ENCODE results near the gene HUNK.

The HUNK gene

DNA sequence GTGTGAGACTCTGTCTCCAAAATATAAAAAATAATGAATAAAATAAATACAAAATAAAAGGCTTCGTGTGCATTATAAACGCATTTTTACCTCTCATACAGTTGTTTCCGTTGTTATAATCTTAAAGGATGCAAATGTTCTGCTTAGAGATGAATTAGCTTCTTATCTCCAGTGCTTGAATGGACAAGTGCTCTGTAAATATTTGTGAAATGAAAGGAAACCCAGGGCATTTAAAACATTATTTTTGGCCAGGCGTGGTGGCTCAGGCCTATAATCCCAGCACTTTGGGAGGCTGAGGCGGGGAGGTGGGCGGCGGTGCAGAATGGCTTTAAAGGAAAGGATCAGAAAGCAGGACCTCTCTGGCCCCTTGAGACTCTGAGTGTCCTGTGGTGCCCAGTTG, 94.5 kb downstream of the HUNK start:
- no peak for DNase-seq

DNA sequence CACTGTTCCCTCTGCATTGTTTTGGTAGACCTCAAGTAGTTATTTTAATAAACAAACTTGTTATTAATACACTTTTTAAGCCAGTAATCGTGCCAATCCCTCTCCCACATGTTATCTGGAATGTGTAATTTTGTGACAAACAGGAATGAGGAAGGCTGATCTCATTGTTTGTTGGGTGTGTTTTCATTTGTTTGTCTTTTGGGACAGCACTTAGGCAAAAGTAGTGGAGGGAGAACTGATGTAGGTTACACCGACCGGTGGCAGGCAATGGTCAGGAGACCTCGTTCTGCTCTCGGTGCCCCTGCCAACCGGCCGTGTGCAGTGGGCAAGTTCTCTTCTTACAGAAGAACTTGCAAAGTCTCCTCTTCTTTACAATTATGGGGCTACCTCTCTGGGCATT, 99.8 kb downstream of the HUNK start:
- DNase-seq = no peak

DNA sequence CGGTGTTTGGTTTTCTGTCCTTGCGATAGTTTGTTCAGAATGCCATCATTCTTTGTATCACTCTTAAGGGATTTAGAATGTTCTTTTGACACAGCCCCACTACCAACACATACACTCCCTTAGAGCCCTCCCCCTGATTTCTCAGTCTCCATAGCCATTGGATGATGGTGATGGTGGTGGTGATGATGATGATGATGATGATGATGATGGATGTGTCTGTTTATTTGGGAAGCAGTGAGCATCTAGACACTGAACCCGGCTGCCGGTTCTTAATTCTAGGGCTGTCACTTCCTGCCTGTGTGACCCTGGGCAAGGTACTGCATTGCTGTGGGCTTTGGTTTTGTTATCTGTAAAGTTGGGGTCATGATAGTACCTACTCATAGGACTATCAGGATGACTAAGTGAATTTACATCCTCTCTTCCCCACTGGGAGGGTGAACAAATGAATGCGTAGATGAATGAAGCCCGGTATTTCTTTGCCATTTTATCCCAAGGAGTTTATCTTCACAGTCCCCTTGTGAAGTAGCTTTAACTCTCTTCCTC, 100.7 kb downstream of the HUNK start:
- DNase-seq = no peak

DNA sequence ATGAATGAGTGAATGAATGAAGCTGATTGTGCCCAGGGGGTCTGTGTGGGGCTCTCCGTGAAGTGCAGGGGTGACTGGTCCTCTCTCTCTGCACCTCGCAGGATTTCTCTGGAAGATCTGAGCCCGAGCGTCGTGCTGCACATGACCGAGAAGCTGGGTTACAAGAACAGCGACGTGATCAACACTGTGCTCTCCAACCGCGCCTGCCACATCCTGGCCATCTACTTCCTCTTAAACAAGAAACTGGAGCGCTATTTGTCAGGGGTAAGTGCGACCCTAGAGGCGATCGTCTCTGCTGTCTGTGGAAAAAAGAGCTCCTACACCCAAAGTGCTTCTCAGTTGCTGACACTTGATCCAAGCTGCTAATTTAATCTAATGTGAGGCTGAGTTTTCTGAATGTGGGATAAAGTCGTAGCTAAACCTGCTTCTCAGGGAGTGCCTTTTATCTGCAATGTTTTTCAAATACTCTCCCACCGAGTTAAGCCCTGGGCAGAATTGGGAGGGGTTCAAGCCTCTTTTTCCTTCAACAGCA, 101.7 kb downstream of the HUNK start:
- DNase-seq = no peak

DNA sequence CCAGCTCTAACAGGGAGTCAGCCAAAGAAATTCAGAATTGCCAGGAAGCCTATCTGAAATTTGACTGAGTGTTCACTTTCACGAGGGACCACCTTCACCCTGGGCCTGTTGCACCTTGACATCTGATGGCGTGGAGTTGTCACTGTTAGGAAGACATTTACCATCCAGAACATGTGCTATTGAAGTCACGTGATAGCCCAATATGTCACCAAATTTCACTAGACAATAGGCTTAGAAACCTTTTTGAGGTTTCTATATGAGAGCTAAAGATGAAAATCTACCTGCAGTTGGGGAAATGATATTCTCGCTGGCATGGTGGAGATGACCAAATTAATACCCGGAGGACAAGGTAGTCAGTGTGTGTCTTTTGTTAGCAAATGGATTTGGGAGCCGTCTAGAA, 102.7 kb downstream of the HUNK start:
- DNase-seq = no peak

DNA sequence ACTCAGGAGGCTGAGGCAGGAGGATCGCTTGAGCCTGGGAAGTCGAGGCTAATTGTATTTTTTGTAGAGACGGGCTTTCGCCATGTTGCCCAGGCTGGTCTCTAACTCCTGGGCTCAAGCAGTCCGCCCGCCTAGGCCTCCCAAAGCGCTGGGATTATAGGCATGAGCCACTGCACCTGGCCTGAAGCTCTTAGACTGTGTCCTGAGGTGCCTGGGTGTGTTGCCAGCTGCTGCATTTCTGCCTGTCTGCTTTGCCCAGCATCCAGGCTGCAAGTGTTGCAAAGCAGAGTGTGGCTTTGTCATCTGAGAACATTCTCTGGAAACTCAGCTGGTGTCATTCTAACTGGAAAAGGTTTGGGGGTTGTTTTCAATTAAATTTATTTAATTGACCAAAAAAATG, 105.0 kb downstream of the HUNK start:
- DNase-seq = no peak

DNA sequence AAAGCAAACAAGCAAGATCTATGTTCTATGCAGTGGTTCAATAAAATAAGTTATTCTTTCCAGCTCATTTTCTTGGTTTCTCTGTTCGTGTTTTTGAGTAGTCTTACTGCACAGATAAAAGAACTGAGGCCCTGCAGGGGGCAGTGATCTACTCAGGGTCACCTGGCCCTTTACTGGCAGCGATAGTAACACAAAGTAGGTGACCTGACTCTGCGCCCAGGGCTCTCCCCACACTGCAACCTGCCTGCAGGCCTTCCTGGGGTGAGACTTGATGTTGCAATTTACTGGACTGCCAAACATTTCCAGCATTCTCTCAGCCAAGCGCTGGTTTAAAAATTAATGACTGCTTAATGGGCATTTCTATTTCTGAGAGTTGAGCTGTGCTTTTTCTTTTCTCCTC, 110.3 kb downstream of the HUNK start:
- no peak for DNase-seq

DNA sequence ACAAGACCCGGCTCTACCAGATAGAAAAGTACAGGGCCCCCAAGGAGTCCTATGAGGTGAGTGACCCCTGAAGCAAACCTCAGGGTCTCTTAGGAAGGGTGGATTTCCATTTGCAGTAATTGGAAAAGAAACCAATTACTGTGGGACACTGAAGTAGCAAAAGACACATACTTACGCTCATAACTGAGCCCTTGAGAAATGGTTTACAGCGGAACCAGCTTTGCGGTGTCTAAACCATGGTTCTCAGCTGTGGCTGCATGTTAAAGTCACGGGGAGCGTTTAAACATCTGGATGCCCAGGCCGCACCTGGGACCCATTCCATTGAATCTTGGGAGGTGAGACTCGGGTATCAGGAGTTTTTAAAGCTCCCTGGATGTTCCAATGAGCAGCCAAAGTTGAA, 110.7 kb downstream of the HUNK start:
- no peak for DNase-seq

DNA sequence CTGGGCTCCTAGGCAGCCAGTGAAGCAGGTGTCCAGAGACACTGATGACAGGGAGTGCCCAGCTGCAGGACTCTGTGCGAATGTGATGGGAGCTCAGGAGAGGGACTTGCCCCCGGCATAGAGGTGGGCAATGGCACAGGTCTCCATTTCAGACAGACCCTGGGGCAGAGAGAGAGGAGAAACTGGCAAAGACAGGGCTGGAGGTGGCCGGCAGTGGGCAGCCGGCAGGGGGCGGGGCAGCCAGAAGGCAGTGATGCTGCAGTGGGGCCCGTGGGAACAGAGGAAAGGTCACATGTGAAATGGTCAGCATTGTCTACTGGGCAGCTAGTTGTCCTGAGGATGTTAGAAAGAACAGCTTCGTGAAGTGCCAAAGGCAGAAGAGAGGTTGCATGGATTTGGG, 112.6 kb downstream of the HUNK start:
- no peak for DNase-seq

DNA sequence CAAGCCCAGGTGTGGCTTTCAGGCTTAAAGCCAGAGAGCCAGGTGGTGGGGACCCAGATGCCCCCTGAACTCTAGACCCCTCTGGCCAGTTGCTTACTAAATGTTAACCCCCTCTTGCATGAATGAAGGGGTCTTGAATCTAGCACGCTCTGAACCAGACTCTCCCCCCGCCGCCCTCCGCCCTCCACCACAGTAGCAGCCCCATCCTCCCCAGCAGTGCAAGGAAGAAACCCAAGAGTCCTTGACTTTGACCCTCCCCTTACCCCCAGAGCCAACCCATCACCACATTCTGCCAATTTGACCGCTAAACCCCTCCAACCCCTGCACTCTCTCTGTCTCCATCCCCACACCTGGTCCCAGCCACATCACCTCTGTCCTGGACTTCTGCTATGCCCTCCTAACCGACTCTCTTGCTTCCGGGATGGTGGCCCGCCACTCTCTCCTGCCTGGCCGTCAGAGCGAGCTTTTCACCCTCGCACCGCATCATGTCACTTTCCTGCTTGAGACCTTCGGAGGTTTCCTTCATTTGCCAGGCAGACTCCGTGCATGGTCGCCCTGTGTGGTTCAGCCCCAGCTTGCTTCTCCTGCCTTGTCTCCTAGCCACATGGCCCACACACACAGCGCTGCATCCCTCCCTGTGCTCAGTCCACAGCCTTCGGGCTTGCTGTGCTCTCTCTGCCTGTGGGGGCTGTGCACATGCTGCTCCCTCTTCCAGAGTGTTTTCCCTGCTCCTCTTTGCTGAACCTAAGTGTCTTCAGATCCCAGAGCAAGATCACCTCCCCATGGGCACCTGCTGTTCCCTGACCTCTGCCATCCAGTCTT, 113.4 kb downstream of the HUNK start:
- DNase-seq = no peak

DNA sequence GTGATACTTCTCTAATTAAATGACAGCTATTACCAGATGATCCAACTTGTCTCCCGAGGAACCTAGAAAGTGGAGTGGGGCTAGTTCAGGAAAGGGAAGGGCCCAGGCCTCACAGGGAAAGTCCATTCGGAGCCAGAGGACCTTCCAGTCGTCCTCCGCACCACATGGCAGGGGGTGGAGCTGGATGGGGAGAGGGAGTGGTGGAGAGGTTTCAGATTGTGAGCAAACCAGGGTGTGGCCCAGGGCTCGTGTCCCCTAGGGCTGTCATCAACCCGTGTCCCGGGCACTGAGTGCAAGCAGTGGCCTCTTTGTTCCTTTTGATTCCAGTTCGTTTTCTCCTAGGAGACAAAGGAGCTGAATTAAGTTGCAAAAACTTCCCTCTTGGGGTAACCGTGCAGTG, 114.9 kb downstream of the HUNK start:
- no peak for DNase-seq

DNA sequence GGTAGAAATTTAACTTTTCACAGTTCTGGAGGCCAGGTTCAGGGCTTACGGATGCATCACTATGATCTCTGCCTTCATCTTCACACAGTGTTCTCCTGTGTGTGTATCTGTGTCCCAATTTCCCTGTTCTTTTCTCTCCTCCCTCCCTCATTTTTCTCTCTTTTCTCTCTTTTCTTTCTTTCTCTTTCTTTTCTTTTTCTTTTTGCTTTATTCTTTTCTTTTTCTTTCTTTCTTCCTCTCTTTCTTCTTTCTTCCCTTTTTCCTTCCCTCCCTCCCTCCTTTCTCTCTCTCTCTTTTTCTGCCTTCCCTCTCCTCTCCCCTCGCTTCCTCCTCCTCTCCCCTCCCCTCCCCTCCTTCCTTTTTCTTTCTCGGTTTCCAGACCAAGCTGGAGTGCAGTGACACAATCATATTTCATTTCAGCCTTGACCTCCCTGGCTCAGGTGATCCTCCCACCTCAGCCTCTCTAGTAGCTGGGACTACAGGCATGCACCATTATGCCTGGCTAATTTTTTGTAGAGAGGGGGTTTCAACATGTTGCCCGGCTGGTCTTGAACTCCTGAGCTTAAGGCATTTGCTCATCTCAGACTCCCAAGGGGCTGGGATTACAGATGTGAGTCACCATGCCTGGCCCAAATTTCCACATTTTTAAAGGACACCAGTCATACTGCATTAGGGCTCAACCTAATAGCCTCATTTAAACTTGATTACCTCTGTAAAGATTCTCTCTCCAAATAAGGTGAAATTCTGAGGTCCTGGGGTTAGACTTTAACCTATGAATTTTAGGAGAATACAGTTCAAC, 115.9 kb downstream of the HUNK start:
- DNase-seq = no peak

DNA sequence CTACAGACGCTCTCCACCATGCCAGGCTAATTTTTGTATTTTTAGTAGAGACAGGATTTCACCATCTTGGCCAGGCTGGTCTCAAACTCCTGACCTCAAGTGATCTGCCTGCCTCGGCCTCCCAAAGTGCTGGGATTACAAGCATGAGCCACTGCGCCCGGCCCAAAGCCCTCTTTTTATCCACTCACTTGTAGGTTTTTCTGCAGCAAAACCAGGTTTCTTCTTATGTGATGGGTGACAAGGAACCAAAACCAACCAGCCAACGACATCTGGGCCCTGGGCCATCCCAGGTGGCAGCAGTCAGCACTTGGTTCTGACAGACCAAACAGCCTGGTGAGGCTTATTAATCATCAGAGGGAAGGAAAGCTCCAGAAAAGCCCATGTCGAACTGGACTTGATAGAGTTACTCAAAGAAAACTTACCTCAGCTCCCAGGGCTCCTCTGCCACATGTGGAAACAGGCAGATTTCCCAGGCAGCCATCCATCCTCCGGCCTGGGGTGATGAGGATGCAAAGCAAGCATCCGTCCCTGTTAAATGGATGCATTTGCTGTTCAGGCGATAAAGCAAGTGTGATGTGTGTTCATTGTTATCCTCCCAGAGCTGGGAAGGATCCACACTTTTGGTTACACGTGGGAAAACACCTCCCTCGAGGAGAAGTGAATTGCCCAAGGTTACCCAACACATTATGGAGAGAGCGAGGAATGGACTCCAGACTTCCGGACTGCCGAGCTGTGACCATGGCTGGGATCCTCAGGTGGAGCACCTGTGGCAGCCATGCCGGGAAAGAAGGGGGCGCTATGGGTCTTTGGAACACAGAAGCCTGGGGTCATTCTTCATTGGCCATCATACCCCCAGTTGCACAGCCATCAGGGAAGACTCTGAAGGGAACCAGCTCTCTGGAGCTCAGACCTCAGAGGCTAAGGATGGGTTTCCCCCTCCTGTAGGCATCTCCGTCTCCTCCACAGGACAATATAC, 118.8 kb downstream of the HUNK start:
- no peak for DNase-seq

DNA sequence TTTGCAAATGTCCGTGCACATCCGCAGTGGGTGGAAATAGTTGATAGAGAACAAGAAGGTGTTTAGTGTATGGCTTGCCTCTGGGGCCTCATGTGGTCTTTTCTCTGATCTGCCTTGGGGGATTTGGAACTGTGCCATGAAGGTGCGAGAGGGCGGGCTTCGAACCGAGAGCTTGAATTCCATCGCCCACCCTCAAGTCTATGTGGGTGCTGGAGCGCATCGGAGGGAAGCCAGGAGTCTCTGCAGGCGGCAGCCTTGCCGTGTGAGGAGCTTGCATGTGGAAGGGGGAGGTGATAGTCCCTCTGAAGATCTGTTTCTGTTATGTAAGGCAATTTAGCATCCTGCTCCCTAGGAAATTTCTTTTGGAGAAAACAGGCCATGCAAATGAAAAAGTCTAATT, 119.6 kb downstream of the HUNK start:
- no peak for DNase-seq

DNA sequence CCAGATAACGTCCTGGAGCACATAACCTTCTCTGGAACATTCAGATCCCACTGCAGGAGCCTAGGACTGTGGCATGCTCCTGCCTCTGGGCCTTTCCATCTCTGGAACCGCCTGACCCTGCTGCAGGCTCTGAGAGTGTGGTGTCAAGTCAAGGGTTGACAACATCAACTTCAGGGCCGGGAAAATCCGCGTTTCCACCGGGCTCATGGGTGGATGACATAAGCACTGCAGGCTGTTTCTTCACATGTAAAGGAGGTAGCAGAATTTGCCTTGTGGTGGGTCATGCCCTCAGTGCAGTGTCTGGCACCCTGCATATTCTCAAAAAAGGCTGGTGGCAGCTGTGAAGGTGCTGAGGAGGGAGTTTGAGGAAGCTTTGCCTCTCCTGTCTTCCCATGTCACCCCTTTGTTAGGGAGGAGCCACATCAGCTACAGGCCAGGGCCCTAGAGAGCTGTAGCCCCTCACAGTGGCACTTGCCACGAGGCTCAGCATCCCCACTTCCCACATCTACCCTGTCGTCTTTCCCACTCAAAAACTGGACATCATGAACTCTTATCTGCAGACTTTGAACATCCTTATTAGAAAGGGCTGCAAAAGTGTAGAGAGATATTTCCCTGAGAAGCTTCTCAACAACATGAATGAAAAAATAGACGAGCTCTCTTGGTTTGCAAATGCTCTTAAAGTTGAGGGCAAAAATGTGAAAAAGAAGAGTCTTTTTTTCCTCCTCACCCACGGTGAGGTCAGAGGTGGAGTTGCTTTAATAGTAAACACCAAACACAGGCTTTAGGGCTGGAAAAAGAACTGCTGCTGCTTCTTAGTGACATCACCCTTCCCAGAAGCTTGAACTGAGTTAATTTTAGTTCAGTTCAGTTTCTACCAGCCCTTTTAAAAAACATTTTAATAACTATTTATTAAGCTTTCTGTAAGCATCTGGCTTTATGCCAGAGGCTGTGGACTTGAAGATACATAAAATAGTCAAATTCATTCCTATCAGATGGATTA, 121.3 kb downstream of the HUNK start:
- DNase-seq = no peak

DNA sequence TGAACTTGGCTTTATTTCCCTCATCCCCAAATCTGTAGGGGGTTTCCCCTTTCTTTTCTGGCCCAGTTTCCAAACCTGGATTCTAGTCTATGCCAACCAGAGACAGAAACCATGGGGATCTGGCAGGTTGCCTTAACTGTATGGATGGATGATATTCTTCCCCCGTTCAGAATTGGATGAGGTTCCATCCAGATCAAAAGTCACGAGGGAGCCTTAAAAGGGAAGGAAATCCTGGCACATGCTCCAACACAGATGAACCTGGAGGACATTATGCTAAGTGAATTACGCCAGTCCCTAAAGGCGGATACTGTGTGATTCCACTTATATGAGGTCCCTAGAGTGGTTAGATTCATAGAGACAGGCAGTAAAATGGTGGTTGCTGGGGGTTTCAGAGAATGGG, 124.4 kb downstream of the HUNK start:
- peak; percentile 72 for DNase-seq

DNA sequence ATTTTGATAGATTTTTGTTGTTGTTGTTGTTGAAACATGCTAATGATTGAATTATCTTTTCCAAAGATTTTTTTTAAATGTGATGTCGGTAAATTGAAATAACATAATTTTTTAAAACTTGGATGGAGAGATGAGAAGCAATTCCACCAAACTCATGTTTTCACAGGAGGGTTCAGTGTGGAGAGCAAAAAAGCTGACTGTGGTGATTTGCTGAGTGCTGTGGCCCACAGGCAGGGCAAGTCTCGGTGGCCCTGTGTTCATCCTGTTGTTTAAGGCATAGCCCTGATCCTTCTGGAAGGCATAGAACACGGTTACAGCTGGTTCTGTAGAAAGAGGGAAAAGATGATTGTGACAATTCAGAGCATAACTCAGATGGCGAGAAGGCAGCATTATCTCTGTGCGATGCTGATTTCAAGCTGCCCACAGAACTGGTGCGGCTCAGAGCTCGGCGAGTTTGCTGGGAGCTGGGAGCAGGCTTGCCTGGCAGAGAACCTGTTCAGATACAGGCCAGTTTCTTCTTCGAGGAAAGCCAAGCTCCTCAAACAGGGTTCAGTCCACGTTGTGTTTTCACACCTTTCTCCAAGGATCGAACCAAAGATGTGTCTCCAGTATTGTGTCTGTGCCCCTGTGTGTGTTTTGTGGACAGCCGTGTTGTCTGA, 127.1 kb downstream of the HUNK start:
- no peak for DNase-seq

DNA sequence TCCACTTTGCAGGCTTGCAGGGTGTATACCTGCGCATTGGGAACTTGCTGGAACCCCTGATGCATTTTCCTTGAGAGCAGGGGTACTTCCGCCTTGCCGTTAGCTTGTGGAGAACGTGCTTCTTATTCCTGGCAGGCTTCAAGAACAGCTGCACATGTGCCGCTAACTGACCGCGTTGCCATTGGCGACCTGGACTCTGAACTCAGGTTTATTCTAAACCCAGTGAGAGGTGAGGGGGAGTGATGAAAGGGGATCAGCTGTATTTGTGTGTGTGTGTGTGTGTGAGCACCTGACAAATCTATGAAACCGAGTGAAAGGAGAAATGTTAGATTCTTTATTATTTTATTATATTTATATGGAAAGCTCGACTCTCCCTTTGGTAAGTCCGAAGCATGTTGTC, 128.6 kb downstream of the HUNK start:
- no peak for DNase-seq

DNA sequence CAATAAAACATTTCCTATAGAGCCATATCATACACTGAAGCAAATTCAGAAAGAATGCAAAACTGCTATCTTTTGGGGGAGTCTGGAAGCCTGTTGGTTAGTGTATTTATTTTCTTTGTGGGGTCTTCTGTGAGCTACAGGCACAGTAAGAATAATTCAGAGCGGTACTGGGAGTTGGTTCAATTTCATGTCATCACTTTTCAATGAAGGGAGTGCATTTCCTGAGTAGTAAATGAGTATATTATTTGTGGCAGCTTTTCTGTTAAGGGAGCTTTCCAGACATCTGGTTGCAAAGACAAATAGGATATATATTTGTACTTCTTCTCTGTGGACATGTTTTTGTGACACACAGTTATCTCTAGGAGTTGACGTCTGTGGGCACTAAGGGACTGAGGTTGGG, 130.6 kb downstream of the HUNK start:
- DNase-seq = no peak

DNA sequence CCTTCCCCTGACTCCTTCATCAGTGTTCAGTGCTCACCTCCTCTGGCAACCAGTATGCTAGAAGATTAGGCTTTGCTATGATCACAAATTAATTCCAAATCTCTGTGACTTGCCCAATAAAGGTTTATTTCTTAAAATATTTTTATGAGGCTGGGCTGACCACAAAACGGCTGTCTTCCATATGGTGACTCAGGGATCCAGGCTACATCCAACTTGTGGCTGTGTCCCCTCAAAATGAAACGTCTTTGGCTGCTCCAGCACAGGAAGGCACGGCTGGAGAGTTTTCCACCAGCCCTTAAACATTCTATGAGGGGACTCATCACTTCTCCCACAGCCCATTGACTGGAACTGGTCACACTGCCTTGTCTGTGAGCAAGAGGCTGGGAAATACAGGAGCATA, 131.5 kb downstream of the HUNK start:
- no peak for DNase-seq

DNA sequence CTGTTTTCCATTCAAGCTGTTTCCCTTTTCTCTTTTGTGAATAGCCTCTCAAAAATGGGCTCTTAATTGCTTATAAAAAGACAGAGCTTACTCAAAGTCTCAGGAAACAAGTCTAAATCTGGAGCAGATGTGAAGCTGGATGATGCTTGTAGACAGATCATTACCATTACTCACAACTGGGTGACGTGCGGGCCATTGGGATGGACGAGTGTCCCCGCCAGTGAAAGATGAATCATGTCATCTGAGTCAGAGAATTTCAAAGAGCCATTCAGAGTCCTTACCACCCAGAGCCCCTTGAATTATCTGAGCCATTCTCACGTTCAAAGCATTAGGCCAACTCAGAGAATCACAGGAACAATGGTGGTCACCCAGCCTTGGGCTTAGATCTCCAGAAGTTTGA, 134.6 kb downstream of the HUNK start:
- DNase-seq = no peak

Measured in right forelimb (tissue), 1 donor.